T-helper 1 cell (primary cell): ENCODE measurements around the gene BMPR1B.

Experiments used
- DNase-seq, 5 donors: peaks; one replicate each; pipeline ENCODE4 v3.0.0-alpha.2; 2012 to 2020

The BMPR1B gene

DNA sequence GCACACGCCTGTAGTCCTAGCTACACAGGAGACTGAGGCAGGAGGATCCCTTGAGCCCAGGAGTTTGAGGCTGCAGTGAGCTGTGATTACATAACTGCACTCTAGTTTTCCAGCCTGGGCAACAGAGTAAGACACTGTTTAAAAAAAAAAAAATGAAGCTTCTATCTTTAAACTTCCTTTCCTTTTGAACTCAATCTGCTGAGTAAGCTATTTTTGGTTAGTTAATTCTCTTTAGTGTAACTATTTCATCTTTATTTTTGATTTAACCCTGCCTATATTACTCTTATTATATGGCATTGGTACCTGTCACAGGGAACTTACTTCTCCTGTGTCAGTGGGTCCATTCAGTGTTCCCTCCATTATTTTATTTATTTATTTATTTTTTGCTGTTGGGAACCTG lies 160.8 kb downstream of the BMPR1B start:
- DNase-seq: no peak

DNA sequence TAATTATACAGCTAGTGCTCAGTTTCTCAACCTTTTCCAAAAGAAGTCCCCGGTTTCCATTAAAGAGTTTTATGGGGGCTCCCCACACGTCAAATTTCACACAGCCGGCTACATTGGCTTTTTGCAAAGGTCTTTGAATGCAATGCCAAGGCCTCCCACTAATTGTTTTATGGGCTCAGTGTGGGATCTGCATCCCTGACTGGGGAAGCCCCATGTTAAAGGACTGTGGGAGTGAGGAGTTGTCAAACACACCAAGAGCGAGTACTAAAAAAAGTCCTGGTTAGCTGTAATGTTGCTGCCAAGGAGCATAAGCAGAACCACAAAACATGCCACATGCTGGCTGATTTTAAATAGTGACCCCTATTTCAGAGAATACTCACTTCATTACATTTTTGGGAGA lies 162.6 kb downstream of the BMPR1B start:
- DNase-seq: no peak

DNA sequence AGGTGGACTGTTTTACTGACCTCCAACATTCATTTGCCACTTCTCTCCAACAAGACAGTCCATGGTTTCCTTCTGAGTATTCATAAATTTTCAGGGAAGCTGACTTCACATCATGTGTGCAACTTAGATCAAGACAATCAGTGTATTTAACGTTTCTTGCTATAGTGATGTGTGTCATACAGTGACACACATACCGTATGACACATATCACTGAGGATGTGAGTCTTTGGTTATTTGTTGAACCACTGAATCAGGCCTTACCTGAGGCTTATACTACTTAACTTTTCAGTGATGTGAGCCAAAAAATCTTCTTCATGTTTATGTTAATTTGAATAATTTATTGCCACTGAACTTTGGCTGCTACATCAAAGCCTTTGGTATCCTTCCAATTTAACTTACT lies 166.8 kb downstream of the BMPR1B start:
- no peak for DNase-seq

DNA sequence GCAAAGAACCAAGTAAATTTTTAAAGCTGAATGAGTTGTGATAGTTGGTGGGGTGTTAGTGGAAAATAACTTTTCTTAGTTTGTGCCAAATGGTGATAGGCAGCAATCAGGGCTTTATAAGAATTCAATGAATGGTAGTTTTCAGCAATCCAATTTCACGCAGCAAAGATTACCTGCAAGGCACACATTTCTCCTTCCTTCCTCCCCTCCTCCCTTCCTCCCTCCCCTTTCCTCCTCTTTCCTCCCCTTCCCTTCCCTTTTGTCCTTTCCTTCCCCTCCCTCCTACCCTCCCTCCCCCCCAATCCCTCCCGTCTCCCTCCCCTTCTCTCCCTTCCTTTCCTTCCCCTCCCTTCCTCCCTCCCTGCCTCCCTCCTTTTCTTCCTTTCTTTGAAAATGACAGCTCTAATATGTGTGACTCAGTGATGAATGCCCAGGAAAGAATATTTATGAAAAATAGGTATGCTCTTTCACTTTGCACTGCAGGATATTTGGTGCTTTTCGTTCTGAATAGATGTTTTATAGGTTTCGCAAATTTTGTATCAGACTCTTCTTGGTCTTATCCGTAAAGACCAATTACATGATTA lies 168.1 kb downstream of the BMPR1B start:
- no peak for DNase-seq

- no peak for DNase-seq
Observed at GRCh38 chr4:94926936-94927335, 169.2 kb downstream of the BMPR1B start.

GRCh38 chr4:94927696-94928095 lies 169.9 kb downstream of the BMPR1B start:
- DNase-seq: no peak

GRCh38 chr4:94929696-94930095 lies 171.9 kb downstream of the BMPR1B start:
- DNase-seq: no peak

DNA sequence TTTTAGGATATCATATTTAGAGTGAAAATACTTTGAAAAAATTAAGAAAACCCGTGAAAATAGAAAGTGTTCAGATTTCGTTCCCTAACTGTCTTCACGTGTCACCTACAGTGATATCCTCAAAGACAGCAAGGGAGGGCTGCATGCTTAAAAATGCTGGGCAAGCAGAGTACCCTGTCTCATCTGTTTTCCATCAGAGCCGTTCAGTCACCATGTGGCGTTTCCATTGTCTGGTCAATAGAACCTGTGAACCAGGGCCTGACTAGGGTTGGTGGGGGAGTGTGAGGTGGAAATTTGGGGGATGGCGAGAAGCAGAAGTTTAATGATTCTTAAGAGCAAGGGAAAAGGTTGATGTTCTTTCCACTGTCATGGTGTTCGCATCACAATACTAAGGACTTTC lies 173.9 kb downstream of the BMPR1B start:
- no peak for DNase-seq

DNA sequence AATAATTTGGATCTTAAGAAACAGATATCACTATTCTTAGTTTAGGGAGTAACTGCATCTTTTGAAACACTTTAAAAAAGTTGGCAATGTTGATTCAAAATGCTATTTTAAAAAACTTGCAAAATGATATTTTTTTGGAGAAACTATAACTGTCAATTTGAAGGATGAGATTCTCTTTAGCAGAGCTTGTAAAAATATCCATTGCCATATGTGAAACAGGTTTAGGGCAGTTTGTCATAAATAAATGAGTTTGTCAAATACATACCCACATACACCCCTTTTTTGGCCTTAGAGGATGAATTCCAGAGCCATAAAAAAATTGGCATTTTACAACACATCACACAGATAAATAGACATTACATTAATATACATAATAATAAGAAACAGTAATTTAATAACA lies 174.6 kb downstream of the BMPR1B start:
- DNase-seq: no peak

- no peak for DNase-seq
Observed at GRCh38 chr4:94933799-94934198, 176.0 kb downstream of the BMPR1B start.

DNA sequence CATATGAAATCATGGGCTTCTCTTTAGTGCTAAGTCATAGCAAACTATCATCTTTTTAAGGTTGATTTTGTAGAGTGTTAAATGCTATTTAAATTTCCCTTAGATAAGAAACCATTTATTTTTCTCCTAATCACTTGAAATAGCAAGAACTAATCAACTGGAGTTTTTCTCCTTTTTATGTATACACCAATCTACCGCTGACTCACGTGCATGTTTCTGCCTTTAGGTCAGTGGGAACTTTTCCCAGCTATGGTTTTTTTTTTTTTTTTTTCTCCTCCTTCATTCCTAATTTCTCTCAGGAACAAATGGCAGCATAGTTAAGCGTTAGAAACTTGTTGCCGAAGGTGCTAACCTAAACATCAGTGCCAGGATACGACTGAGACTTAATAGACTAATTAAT lies 176.4 kb downstream of the BMPR1B start:
- DNase-seq: no peak

DNA sequence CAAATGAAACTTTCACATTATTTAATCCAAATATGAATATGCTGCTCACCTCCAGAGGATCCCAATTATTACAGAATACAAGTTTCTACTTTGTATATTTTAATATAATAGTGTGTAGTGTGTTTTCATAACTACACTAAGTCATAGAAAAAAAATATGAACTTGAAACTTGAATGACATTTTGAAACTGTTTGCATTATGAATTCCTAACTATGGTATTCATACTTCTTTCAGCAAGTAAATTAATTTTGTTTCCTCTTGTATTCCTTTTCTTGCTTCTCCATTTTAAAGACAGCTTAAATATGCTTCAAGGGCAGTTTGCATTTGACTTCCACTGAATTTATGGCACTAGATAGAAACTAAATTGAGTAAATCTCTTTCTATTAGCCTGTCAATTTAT lies 177.1 kb downstream of the BMPR1B start:
- no peak for DNase-seq

DNA sequence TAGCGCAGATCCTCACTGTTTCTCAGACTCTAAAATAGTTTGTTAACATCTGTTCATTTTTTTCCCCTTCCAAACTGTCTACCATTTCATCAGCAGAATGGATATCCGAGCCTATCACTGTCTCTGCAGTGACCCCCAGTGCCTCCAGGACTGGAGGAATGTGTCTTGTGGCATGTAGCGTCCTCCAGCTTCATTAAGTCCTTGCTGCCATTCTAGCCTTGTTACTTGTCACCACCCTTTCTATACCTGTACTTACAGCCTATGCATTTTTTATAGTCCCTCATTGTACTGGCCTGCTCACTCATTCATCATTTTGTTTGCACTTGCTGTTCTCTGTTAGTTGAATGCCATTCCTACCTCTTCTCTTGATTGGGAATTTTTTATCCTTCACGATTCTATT lies 179.1 kb downstream of the BMPR1B start:
- no peak for DNase-seq

DNA sequence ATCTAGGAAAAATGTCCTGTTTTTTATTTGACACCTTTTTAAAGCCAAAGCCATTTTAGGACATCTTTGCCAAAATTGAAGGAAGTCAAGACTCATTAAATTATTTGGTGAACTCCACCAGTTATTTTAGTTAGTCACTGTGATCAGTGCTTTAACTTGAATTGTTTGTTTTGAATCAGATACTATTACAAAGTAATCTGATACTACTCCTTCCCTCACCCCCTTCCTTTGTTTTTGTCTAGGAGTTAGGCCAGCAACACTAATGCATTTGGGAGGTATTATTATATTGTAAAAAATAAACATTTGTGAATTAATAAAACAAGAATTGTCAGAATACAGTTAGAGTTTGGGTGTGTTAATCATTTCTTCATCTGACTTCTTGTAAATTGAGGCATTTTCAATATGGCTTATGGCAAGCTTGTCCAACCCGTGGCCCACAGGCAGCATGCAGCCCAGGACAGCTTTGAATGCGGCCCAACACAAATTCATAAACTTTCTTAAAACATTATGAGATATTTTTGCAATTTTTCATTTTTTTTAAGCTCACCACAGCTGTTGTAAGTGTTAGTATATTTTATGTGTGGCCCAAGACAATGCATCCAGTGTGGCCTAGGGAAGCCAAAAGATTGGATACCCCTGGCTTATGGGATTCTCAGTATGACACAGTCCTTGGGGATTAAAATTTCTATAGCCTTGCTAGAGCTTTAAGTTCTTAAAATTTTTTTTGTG lies 182.2 kb downstream of the BMPR1B start:
- DNase-seq: no peak

DNA sequence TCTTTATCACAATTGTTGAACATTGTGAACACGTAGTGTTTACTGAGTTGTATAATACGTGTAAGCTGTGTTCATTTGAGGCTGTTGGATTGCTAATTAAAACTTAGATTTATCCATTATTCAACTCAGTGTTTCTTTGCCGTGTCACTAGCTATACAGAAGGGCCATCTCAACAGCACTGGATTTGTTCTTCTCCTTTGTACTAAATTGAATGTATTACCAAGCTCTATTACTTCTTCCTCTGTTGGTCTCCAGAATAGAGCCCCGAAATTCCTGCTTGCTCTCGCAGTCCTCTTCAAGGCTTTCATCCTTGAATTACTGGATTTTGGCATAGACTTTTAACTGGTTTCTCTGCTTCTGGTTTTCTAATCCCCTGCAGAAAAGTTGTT lies 182.8 kb downstream of the BMPR1B start:
- no peak for DNase-seq

- DNase-seq: no peak
Observed at GRCh38 chr4:94941706-94942105, 184.0 kb downstream of the BMPR1B start.

DNA sequence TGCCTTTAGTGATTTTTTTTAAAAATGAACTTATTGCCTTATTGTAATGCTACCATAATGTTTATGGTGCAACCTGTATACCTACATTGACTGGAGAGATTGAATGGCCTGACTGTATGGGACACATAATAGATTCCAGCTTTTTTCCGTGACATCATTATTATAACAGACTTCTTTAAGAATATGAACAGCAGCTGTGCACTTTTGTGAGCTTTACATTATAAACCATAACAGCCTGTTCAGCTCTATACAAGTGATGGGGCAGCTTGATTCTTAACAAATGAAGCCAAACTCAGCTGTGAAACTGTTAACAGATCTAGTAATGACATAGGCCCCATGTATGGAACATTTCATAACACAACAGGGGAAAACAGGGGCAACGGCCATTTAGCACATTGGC lies 187.0 kb downstream of the BMPR1B start:
- DNase-seq: no peak

GRCh38 chr4:94947681-94948108 lies 189.9 kb downstream of the BMPR1B start:
- DNase-seq: no peak

GRCh38 chr4:94954251-94954650 lies 196.5 kb downstream of the BMPR1B start:
- DNase-seq: no peak

DNA sequence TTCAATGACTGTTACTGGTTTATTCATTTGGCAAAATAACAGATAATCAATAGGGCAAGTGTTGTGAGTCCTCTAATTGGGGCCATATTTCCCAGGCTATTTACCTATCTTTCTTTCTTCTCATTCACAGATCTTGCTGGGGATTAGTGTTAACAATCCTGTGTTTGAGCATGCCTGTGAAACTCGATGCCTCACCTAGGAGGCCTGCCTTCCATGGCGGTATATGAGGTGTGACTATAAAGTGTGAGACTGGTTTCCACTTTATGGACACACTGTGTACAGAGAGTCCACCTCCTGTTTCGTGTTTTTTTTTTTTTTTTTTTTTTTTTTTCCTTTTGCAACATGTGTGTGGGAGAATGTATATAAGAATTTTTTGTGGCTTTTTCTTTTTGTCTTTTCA lies 199.3 kb downstream of the BMPR1B start:
- no peak for DNase-seq

- no peak for DNase-seq
Observed at GRCh38 chr4:94959307-94959706, 201.6 kb downstream of the BMPR1B start.

GRCh38 chr4:94960708-94961107 lies 203.0 kb downstream of the BMPR1B start:
- DNase-seq: no peak

GRCh38 chr4:94961420-94961819 lies 203.7 kb downstream of the BMPR1B start:
- no peak for DNase-seq

DNA sequence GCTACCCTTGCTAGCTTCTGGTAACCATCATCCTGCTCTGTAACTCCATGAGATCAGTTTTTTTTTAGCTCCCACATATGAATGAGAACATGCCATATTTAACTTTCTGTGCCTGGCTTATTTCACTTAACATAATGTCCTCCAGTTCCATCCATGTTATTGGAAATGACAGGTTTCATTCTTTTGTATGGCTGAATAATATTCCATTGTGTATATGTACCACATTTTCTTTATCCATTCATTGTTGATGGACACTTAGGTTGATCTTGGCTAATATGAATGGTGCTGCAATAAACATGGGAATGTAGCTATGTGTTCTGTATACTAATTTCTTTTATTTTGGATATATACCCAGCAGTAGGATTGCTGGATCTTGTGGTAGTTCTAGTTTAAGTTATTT lies 204.7 kb downstream of the BMPR1B start:
- no peak for DNase-seq

DNA sequence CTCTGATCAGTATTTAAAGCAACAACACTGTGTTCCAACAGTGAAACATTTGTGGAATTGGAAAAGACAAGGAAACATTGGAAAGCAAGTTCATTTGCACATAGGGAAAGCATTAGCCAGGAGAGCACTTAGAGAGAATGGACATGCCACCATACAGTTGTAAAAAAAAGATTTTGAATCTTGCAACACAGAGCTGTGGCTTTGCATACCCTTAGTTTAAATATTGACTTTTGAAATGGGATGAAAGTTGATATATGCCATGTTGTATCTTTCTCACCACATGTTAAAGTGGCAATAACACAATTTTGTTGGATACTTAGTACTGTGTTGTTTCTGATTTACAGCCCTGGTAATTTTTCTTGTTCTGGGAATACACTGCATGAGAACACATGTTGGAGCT lies 208.1 kb downstream of the BMPR1B start:
- DNase-seq: no peak
